Loucy (cell line): ENCODE measurements around the gene CCDC71L.

ENCODE experiments used
- EZH2phosphoT487 ChIP-seq: fragments of 200-600 bp; IDR thresholded peaks from 2 replicates; pipeline ENCODE4 v1.6.1; 2018; ENCODE audit warnings: antibody characterized with exemption, mild to moderate bottlenecking, moderate library complexity, borderline replicate concordance
- TF ChIP-seq, protein P1 (sequence below): fragments of 200-600 bp; sonication (generic); conservative IDR thresholded peaks from 2 replicates; pipeline ENCODE4 v1.5.1; 2014; ENCODE audit warnings: mild to moderate bottlenecking, antibody characterized with exemption, low read length

DNA sequence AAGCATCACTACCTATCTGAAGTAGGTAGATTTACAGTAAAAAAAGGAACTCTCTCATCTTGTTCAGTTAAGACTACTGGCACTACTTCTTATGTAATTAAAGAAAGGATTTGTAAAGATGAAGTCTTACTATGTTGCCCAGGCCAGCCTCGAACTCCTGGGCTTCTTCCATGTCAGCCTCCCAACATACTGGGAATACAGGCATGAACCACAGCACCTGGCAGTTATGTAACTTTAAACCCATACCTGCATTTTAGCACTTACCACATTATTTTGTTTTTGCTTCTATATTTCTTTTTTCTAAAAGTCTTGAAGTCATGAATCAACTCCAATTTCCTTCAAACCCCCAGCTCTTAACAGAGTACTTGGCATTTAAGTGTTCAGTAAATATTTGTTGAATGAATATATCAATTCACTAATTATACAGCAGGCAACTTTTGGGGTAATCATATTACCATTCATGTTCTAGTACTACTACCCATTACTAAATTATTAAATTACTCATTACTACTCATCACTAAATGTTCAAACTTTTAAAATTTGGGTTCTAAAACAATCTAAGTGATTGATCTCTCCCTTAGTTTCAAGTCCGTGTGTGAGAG lies 31.6 kb upstream of the CCDC71L start:
- TF ChIP-seq, protein P1, sequence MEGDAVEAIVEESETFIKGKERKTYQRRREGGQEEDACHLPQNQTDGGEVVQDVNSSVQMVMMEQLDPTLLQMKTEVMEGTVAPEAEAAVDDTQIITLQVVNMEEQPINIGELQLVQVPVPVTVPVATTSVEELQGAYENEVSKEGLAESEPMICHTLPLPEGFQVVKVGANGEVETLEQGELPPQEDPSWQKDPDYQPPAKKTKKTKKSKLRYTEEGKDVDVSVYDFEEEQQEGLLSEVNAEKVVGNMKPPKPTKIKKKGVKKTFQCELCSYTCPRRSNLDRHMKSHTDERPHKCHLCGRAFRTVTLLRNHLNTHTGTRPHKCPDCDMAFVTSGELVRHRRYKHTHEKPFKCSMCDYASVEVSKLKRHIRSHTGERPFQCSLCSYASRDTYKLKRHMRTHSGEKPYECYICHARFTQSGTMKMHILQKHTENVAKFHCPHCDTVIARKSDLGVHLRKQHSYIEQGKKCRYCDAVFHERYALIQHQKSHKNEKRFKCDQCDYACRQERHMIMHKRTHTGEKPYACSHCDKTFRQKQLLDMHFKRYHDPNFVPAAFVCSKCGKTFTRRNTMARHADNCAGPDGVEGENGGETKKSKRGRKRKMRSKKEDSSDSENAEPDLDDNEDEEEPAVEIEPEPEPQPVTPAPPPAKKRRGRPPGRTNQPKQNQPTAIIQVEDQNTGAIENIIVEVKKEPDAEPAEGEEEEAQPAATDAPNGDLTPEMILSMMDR, result no peak
- TF ChIP-seq EZH2phosphoT487, result no peak
